Spleen (tissue), 11 donors: Measurements from ENCODE around the gene CRKL. TPM values are rescaled to one million over a fixed set of nuclear protein-coding genes. Genes with fewer than 3 reads are reported as not detected.

Experiments
- DNase-seq: peaks from one replicate; pipeline ENCODE4 v3.0.0-alpha.2; 2020
- H3K27ac ChIP-seq, 8 donors: fragments of 200-600 bp; sonication (generic) in 7 of 8; 1 replicate in 4 of 8; 2 replicates in 4 of 8; pipeline versions ENCODE4 v1.5.0 to v1.8.0; 2016 to 2021; ENCODE audit warnings: inconsistent platforms in 4 of 8, mild to moderate bottlenecking in 4 of 8, moderate library complexity in 1 of 8
- H3K27me3 ChIP-seq, 7 donors: fragments of 200-600 bp; sonication (generic) in 6 of 7; replicated peaks in 1 of 7; 1 replicate in 4 of 7; 2 replicates in 3 of 7; pipeline versions ENCODE4 v1.5.0 to v1.8.0; 2016 to 2021; ENCODE audit warnings: inconsistent platforms in 3 of 7, mild to moderate bottlenecking in 1 of 7
- H3K36me3 ChIP-seq, 6 donors: fragments of 200-600 bp; sonication (generic) in 5 of 6; 1 replicate in 4 of 6; 2 replicates in 2 of 6; pipeline versions ENCODE4 v1.5.0 to v1.8.0; 2016 to 2021; ENCODE audit warnings: inconsistent platforms in 2 of 6
- H3K4me1 ChIP-seq, 6 donors: fragments of 200-600 bp; sonication (generic) in 5 of 6; 1 replicate in 3 of 6; 2 replicates in 3 of 6; pipeline versions ENCODE4 v1.5.0 to v1.8.0; 2016 to 2021; ENCODE audit warnings: inconsistent platforms in 3 of 6
- H3K4me3 ChIP-seq, 8 donors: fragments of 200-600 bp; sonication (generic) in 7 of 8; 1 replicate in 4 of 8; 2 replicates in 4 of 8; pipeline versions ENCODE4 v1.5.0 to v1.8.0; 2016 to 2021; ENCODE audit warnings: inconsistent platforms in 4 of 8, mild to moderate bottlenecking in 4 of 8, moderate library complexity in 2 of 8
- H3K9me3 ChIP-seq, 8 donors: fragments of 200-600 bp; sonication (generic) in 7 of 8; 1 replicate in 4 of 8; 2 replicates in 4 of 8; pipeline versions ENCODE4 v1.5.0 to v1.8.0; 2016 to 2021; ENCODE audit warnings: inconsistent platforms in 4 of 8
- CTCF ChIP-seq, 11 experiments: fragments of 200-600 bp in 7 of 11; fragments of 450-650 bp in 4 of 11; sonication (generic) in 4 of 11; IDR thresholded peaks in 8 of 11; conservative IDR thresholded peaks in 3 of 11; 1 replicate in 7 of 11; 2 replicates in 4 of 11; pipeline versions ENCODE4 v1.4.0 to v1.8.0; 2016 to 2021; ENCODE audit warnings: antibody characterized with exemption in 11 of 11, inconsistent platforms in 4 of 11, mild to moderate bottlenecking in 1 of 11
- POLR2A ChIP-seq, 3 donors: fragments of 450-650 bp; IDR thresholded peaks; one replicate each; pipeline ENCODE4 v1.5.1; 2017; ENCODE audit warnings: antibody characterized with exemption in 3 of 3, mild to moderate bottlenecking in 1 of 3
- POLR2AphosphoS5 ChIP-seq, 3 donors: sonication (generic); formaldehyde crosslinking; IDR thresholded peaks; one replicate each; pipeline ENCODE4 v1.5.1; 2017; ENCODE audit warnings: antibody characterized with exemption in 3 of 3
- WGBS, 5 donors: extraction: QIAGEN DNeasy Blood & Tissue Kit in 3 of 5; methylation state at CpG; one replicate each; pipeline versions ENCODE4 v1.1.5 to v1.1.7; 2013 to 2018; 5-methylcytosine and 5-hydroxymethylcytosine counted together
- intact Hi-C: fragments of 100-400 bp; cut with DNase I; formaldehyde crosslinking; loops from one replicate; pipeline ENCODE4 v1.15.0; 2023; ENCODE audit warnings: low total_unique reads
- polyA plus RNA-seq, 3 donors: library from polyadenylated mRNA; stranded (reverse); fragments of 200-250 nt; gene quantifications; one replicate each; pipeline ENCODE4 v1.2.1, GENCODE V29; 2013
- total RNA-seq, 7 donors: library from RNA; depleted of rRNA in 3 of 7; stranded (reverse); fragments of >200 nt in 3 of 7; fragmentation: NEBNext Ultra II Directional in 4 of 7; extraction: Animal tissue kit (Norgen Biotek cat#: 25700) in 4 of 7; gene quantifications; one replicate each; pipeline versions ENCODE4 v1.1.0 to v1.2.1, GENCODE V29; 2016 to 2021
- donor health status: healthy with polysubstance abuse.
- donor health status: DM: no; HTN: no; CAD: no; lungs with moderate emphysema.
- donor health status: DM: no; HTN: no; CAD: no.
- donor health status: Bipolar disorder and iron deficiency.
- donor health status: healthy.
- donor health status: DM: no; HTN: no; CAD: no.
- donor health status: DM: yes; HTN: yes; CAD: no.

CRKL gene
- total and polyA plus RNA-seq, 10 donors: 11.5 to 65.3 (median 57.4) TPM

- WGBS, 5 donors: 93 to 97% (median 95%) methylated on average over 3 of the region's 3 CpGs
- H3K9me3 ChIP-seq: no peaks in the 10 kb centered on the region
- H3K4me3 ChIP-seq: no peak overlapping the region
- no peak overlapping the region for H3K27ac ChIP-seq
- H3K36me3 ChIP-seq: peaks cover 0 to 97% (median 55%) of the 10 kb centered on the region in 6 donors
- H3K4me1 ChIP-seq: peaks cover under 1 to 18% (median 6%) of the 10 kb centered on the region in 6 donors
- no peaks in the 10 kb centered on the region for H3K27me3 ChIP-seq
- TF ChIP-seq POLR2AphosphoS5 (IDR thresholded peaks at IDR 0.05): no peak
- TF ChIP-seq POLR2A (IDR thresholded peaks at IDR 0.05): no peak
- no peak for TF ChIP-seq CTCF (IDR thresholded peaks at IDR 0.05 in 8 of 11, conservative IDR thresholded peaks at IDR 0.05 in 3 of 11)
- intact Hi-C loops: no loop called here
- DNase-seq: no peak
These were observed 44.0 kb upstream of the CRKL start for GRCh38 chr22:20873214-20873613.

- intact Hi-C loops: no loop called here
- DNase-seq: no peak
- TF ChIP-seq CTCF (IDR thresholded peaks at IDR 0.05 in 8 of 11, conservative IDR thresholded peaks at IDR 0.05 in 3 of 11) (no peak), POLR2AphosphoS5 (IDR thresholded peaks at IDR 0.05) (no peak), POLR2A (IDR thresholded peaks at IDR 0.05) (no peak)
- H3K36me3 ChIP-seq: peaks cover 0 to 99% (median 53%) of the 10 kb centered on the region in 6 donors
- no peak overlapping the region for H3K27ac ChIP-seq
- WGBS, 5 donors: 63 to 85% (median 70%) methylated on average over 1 of the region's 1 CpG
- no peak overlapping the region for H3K4me3 ChIP-seq
- H3K27me3 ChIP-seq: no peaks in the 10 kb centered on the region
- peaks cover 0 to 5% (median 0%) of the 10 kb centered on the region in 6 donors for H3K4me1 ChIP-seq
- H3K9me3 ChIP-seq: no peaks in the 10 kb centered on the region
These were observed 41.9 kb upstream of the CRKL start for GRCh38 chr22:20875296-20875695.

GRCh38 chr22:20877715-20878114 lies 39.5 kb upstream of the CRKL start:
- H3K4me1 ChIP-seq: peaks cover 0 to 5% (median 0%) of the 10 kb centered on the region in 6 donors
- WGBS, 5 donors: 92 to 99% (median 98%) methylated on average over 3 of the region's 3 CpGs
- intact Hi-C loops: no loop called here
- H3K27ac ChIP-seq: no peak overlapping the region
- peaks cover 0 to 99% (median 56%) of the 10 kb centered on the region in 6 donors for H3K36me3 ChIP-seq
- no peak for DNase-seq
- no peak overlapping the region for H3K4me3 ChIP-seq
- TF ChIP-seq POLR2A (IDR thresholded peaks at IDR 0.05) (no peak), POLR2AphosphoS5 (IDR thresholded peaks at IDR 0.05) (no peak), CTCF (IDR thresholded peaks at IDR 0.05 in 8 of 11, conservative IDR thresholded peaks at IDR 0.05 in 3 of 11) (no peak)
- H3K27me3 ChIP-seq: no peaks in the 10 kb centered on the region
- H3K9me3 ChIP-seq: no peaks in the 10 kb centered on the region

GRCh38 chr22:20881231-20881630 lies 36.0 kb upstream of the CRKL start:
- no peak overlapping the region for H3K4me3 ChIP-seq
- WGBS, 5 donors: 72 to 100% (median 94%) methylated on average over 3 to 5 of the region's 5 CpGs
- H3K36me3 ChIP-seq: peaks cover 0 to 100% (median 65%) of the 10 kb centered on the region in 6 donors
- H3K27ac ChIP-seq: no peak overlapping the region
- TF ChIP-seq POLR2A (IDR thresholded peaks at IDR 0.05): no peak
- no peak for TF ChIP-seq POLR2AphosphoS5 (IDR thresholded peaks at IDR 0.05)
- no peak for TF ChIP-seq CTCF (IDR thresholded peaks at IDR 0.05 in 8 of 11, conservative IDR thresholded peaks at IDR 0.05 in 3 of 11)
- DNase-seq: no peak
- no peaks in the 10 kb centered on the region for H3K27me3 ChIP-seq
- H3K4me1 ChIP-seq: peaks cover 0 to 13% (median 7%) of the 10 kb centered on the region in 6 donors
- no peaks in the 10 kb centered on the region for H3K9me3 ChIP-seq
- intact Hi-C loops: no loop called here
